VCaP (cell line): ENCODE measurements around the gene MPP2.
"Not testable (repeated sequence)": the region's sequence is repeated elsewhere in the genome, so short reads cannot be mapped to it uniquely, and the experiment has no call there.

Source experiments
- H3K27ac ChIP-seq: fragments of 450-650 bp; 2 replicates; pipeline ENCODE4 v1.5.1; 2017
- CTCF ChIP-seq: fragments of 450-650 bp; conservative IDR thresholded peaks from 2 replicates; pipeline ENCODE4 v1.5.1; 2017; ENCODE audit warnings: mild to moderate bottlenecking, moderate library complexity

Gene MPP2

GRCh38 chr17:43936434-43936833, 29.1 kb upstream of the MPP2 start:
- H3K27ac ChIP-seq, result no peak overlapping the region
- TF ChIP-seq CTCF, result no peak

GRCh38 chr17:43935926-43936261, 28.6 kb upstream of the MPP2 start:
- H3K27ac ChIP-seq, result no peak overlapping the region
- no peak for TF ChIP-seq CTCF

- no peak for TF ChIP-seq CTCF
- no peak overlapping the region for H3K27ac ChIP-seq
Measured at GRCh38 chr17:43935204-43935925, 28.0 kb upstream of the MPP2 start.

GRCh38 chr17:43932923-43933322, 25.6 kb upstream of the MPP2 start:
- H3K27ac ChIP-seq, result no peak overlapping the region
- TF ChIP-seq CTCF, result no peak

GRCh38 chr17:43932357-43932756, 25.0 kb upstream of the MPP2 start:
- no peak for TF ChIP-seq CTCF
- H3K27ac ChIP-seq, result no peak overlapping the region

GRCh38 chr17:43931062-43931571, 23.8 kb upstream of the MPP2 start:
- TF ChIP-seq CTCF, result no peak
- no peak overlapping the region for H3K27ac ChIP-seq

GRCh38 chr17:43928609-43929008, 21.3 kb upstream of the MPP2 start:
- no peak for TF ChIP-seq CTCF
- no peak overlapping the region for H3K27ac ChIP-seq

GRCh38 chr17:43927929-43928328, 20.6 kb upstream of the MPP2 start:
- H3K27ac ChIP-seq, result not testable (repeated sequence)
